Stomach (tissue), 9 donors: ENCODE results near the gene CAPN5. TPM values are rescaled to one million over a fixed set of nuclear protein-coding genes. Genes with fewer than 3 reads are reported as not detected.

Experiments
- DNase-seq, 2 donors: peaks; one replicate each; pipeline versions ENCODE4 v3.0.0 to v3.0.0-alpha.2; 2013 to 2019
- H3K27ac ChIP-seq, 5 donors: fragments of 200-600 bp in 4 of 5; sonication (generic) in 4 of 5; one replicate each; pipeline ENCODE4 v1.5.1; 2013 to 2019; ENCODE audit warnings: mild to moderate bottlenecking in 1 of 5, moderate library complexity in 1 of 5
- H3K27me3 ChIP-seq, 3 donors: fragments of 200-600 bp; sonication (generic); one replicate each; pipeline ENCODE4 v1.5.1; 2017 to 2019; ENCODE audit warnings: mixed run types in 1 of 3
- H3K36me3 ChIP-seq, 4 donors: fragments of 200-600 bp; sonication (generic); 1 replicate in 3 of 4; 2 replicates in 1 of 4; pipeline ENCODE4 v1.5.1; 2016 to 2019
- H3K4me1 ChIP-seq, 4 donors: fragments of 200-600 bp; sonication (generic); one replicate each; pipeline ENCODE4 v1.5.1; 2016 to 2019
- H3K4me3 ChIP-seq, 4 donors: fragments of 200-600 bp; sonication (generic) in 3 of 4; one replicate each; pipeline ENCODE4 v1.5.1; 2016 to 2019; ENCODE audit warnings: mild to moderate bottlenecking in 1 of 4
- H3K9me3 ChIP-seq, 4 donors: fragments of 200-600 bp; sonication (generic); one replicate each; pipeline ENCODE4 v1.5.1; 2016 to 2019
- EP300 ChIP-seq: sonication (generic); formaldehyde crosslinking; IDR thresholded peaks from one replicate; pipeline ENCODE4 v1.6.1; 2017; ENCODE audit warnings: antibody characterized with exemption
- POLR2A ChIP-seq, 4 donors: fragments of 450-650 bp; IDR thresholded peaks; one replicate each; pipeline ENCODE4 v1.6.1; 2016; ENCODE audit warnings: antibody characterized with exemption in 4 of 4, control low read depth in 2 of 4, mild to moderate bottlenecking in 1 of 4, moderate library complexity in 1 of 4
- POLR2AphosphoS5 ChIP-seq, 3 donors: sonication (generic); formaldehyde crosslinking; IDR thresholded peaks; one replicate each; pipeline ENCODE4 v1.6.1; 2016; ENCODE audit warnings: antibody characterized with exemption in 3 of 3
- WGBS, 5 donors: extraction: QIAGEN DNeasy Blood & Tissue Kit in 3 of 5; methylation state at CpG; one replicate each; pipeline versions ENCODE4 v1.1.5 to v1.1.7; 2013 to 2018; 5-methylcytosine and 5-hydroxymethylcytosine counted together
- intact Hi-C: fragments of 100-400 bp; cut with DNase I; formaldehyde crosslinking; loops from one replicate; pipeline ENCODE4 v1.15.1; 2023; ENCODE audit warnings: low total_unique reads
- polyA plus RNA-seq, 3 donors: library from polyadenylated mRNA; stranded (reverse); fragments of 200-250 nt; gene quantifications; one replicate each; pipeline ENCODE4 v1.2.3, GENCODE V29; 2013
- total RNA-seq, 5 donors: library from RNA; depleted of rRNA; stranded (reverse); fragments of >200 nt; gene quantifications; one replicate each; pipeline versions ENCODE4 v1.1.0 to v1.2.3, GENCODE V29; 2014 to 2016
- TF ChIP-seq, protein P1 (sequence below), 7 experiments: fragments of 450-650 bp in 4 of 7; fragments of 200-600 bp in 3 of 7; sonication (generic) in 3 of 7; IDR thresholded peaks; one replicate each; pipeline ENCODE4 v1.5.1; 2016 to 2019; ENCODE audit warnings: antibody characterized with exemption in 7 of 7, control low read depth in 2 of 7, mild to moderate bottlenecking in 1 of 7
- donor health status: healthy with polysubstance abuse.
- donor health status: Bipolar disorder and iron deficiency.
- donor health status: healthy.

CAPN5 gene
- total and polyA plus RNA-seq, 8 donors: 10.0 to 110 (median 65.9) TPM

DNA sequence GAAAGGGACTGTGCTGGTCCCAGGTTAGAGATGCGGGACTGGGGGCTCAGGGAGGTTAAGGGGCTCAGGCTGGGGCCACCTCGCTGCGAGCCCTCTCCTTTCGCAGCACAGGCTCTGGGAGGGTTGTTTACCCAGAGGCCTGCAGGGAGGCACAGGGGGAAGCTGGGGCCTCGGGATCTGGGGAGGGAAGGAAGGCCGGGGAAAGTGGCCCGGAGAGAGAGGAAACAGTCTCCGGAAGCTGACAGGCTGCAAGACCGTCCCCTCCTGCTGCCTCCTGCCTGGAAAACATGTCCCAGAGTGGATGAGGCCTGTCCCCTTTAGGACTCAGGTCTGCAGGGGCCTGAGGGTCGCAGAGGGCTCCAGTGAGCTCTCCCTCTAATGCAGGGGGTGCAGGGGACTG, 106.7 kb downstream of the CAPN5 start:
- intact Hi-C loops: no loop called here
- Histone ChIP-seq H3K36me3 (no peaks in the 10 kb centered on the region), H3K4me3 (no peak overlapping the region), H3K4me1 (peaks cover 0 to 7% (median 2%) of the 10 kb centered on the region in 4 donors), H3K9me3 (no peaks in the 10 kb centered on the region), H3K27me3 (no peaks in the 10 kb centered on the region), H3K27ac (no peak overlapping the region)
- peak in 1 of 2 donors; percentile 48 for DNase-seq
- TF ChIP-seq POLR2AphosphoS5 (IDR thresholded peaks at IDR 0.05) (no peak), EP300 (no peak), POLR2A (IDR thresholded peaks at IDR 0.05) (no peak)
- TF ChIP-seq, protein P1, sequence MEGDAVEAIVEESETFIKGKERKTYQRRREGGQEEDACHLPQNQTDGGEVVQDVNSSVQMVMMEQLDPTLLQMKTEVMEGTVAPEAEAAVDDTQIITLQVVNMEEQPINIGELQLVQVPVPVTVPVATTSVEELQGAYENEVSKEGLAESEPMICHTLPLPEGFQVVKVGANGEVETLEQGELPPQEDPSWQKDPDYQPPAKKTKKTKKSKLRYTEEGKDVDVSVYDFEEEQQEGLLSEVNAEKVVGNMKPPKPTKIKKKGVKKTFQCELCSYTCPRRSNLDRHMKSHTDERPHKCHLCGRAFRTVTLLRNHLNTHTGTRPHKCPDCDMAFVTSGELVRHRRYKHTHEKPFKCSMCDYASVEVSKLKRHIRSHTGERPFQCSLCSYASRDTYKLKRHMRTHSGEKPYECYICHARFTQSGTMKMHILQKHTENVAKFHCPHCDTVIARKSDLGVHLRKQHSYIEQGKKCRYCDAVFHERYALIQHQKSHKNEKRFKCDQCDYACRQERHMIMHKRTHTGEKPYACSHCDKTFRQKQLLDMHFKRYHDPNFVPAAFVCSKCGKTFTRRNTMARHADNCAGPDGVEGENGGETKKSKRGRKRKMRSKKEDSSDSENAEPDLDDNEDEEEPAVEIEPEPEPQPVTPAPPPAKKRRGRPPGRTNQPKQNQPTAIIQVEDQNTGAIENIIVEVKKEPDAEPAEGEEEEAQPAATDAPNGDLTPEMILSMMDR (IDR thresholded peaks at IDR 0.05): no peak
- 59 to 86% (median 72%) methylated on average over 8 to 10 of the region's 10 CpGs for WGBS, 5 donors

DNA sequence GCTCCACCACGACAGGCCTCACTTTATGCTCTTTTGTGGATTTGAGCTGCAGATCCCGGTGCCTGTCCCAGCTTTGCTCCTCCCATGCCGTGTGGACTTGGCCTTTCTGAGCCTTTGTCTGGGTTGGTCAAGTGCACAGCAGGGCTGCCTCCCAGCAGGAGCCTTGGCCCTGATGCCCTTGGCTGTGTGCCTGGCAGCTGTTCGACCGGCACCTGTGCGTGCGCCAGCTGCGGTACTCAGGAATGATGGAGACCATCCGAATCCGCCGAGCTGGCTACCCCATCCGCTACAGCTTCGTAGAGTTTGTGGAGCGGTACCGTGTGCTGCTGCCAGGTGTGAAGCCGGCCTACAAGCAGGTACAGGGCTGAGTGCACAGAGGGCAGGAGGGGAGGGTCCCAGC, 107.8 kb downstream of the CAPN5 start:
- intact Hi-C loops: no loop called here
- WGBS, 5 donors: 73 to 88% (median 77%) methylated on average over 16 of the region's 16 CpGs
- H3K36me3 ChIP-seq: no peaks in the 10 kb centered on the region
- H3K27ac ChIP-seq: no peak overlapping the region
- TF ChIP-seq EP300 (no peak), POLR2AphosphoS5 (IDR thresholded peaks at IDR 0.05) (no peak), POLR2A (IDR thresholded peaks at IDR 0.05) (no peak)
- TF ChIP-seq, protein P1 (IDR thresholded peaks at IDR 0.05): no peak
- H3K4me1 ChIP-seq: peaks cover 0 to 7% (median 2%) of the 10 kb centered on the region in 4 donors
- no peak for DNase-seq
- H3K4me3 ChIP-seq: no peak overlapping the region
- no peaks in the 10 kb centered on the region for H3K27me3 ChIP-seq
- no peaks in the 10 kb centered on the region for H3K9me3 ChIP-seq

DNA sequence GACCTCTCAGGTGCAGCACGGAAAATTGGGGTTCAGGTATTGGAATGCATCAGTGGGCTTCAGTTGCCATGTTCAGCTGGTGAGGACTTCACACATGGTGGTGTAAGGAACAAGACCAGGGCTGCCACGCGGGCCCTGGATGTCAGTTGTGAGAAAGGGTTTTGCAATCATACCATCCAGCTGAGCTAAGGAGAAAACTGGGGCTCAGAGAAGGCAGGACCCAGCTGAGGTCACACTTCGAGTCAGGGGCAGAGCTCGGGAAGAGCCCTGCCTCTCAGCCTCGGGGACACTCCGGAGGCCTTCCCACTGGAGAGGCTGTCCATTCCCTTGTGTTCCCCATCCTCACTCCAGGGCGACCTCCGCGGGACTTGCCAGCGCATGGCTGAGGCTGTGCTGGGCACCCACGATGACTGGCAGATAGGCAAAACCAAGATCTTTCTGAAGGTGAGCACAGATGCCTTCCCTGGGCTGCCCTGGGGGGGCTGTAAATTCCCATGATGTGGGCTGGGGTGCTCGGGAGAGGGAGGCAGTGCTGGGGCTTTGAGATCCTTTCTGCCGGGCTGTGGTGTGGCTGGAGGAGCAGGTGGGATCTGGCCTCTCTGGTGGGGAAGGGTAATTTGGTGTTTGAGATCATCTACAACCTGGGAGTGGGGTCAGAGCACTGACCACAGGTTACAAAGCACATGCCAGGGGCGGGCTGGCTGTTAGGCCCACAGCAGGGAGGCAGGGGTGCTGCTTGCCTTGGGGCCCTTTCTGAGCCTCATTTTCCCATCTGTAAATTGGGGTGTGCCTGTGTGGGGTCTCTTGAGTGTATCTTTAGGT, 108.5 kb downstream of the CAPN5 start:
- peak overlapping the region in 2 of 5 donors; percentile 14 to 34 for H3K27ac ChIP-seq

More for the DNA sequence above, 108.5 kb downstream of the CAPN5 start:
- no peaks in the 10 kb centered on the region for H3K9me3 ChIP-seq
- TF ChIP-seq, protein P1 (IDR thresholded peaks at IDR 0.05): no peak
- no peak overlapping the region for H3K4me3 ChIP-seq
- H3K27me3 ChIP-seq: no peaks in the 10 kb centered on the region
- intact Hi-C loops: no loop called here
- no peaks in the 10 kb centered on the region for H3K36me3 ChIP-seq
- WGBS, 5 donors: 71 to 93% (median 83%) methylated on average over 11 to 15 of the region's 15 CpGs
- DNase-seq: no peak
- H3K4me1 ChIP-seq: peaks cover 0 to 7% (median 2%) of the 10 kb centered on the region in 4 donors

Other genes with a start within 250 kb of the CAPN5 start
- 10 to 100 TPM in 3 of 5 donors, 1 to 10 TPM in 2; 4.7 to 25.9 (median 20.4) TPM for gene ACER3, start 206.1 kb upstream of the CAPN5 start, total RNA-seq
- 1 to 10 TPM; 2.1 to 7.9 (median 3.0) TPM for gene ACER3, start 206.1 kb upstream of the CAPN5 start, polyA plus RNA-seq
- gene B3GNT6, start 32.6 kb upstream of the CAPN5 start, total RNA-seq: 100 to 1,000 TPM in 1 of 5 donors, 10 to 100 TPM in 4; 14.5 to 164 (median 61.3) TPM
- 1 to 10 TPM in 2 of 3 donors, under 1 TPM in 1; 0.55 to 5.3 (median 3.1) TPM for gene B3GNT6, start 32.6 kb upstream of the CAPN5 start, polyA plus RNA-seq
- gene OMP, start 35.9 kb downstream of the CAPN5 start, total RNA-seq: 10 to 100 TPM in 3 of 5 donors, 1 to 10 TPM in 1, not detected in 1; 2.6 to 63.7 (median 28.3) TPM
- 1 to 10 TPM in 1 of 3 donors, not detected in 2; 1.1 TPM for gene OMP, start 35.9 kb downstream of the CAPN5 start, polyA plus RNA-seq
- gene MYO7A, start 61.3 kb downstream of the CAPN5 start, total RNA-seq: 10 to 100 TPM in 1 of 5 donors, 1 to 10 TPM in 4; 2.6 to 29.2 (median 4.8) TPM
- 1 to 10 TPM; 1.4 to 4.0 (median 2.3) TPM for gene MYO7A, start 61.3 kb downstream of the CAPN5 start, polyA plus RNA-seq
- gene GDPD4, start 234.7 kb downstream of the CAPN5 start, total RNA-seq: not detected
- gene GDPD4, start 234.7 kb downstream of the CAPN5 start, polyA plus RNA-seq: under 1 TPM in 1 of 3 donors, not detected in 2; 0.12 TPM